ENCODE data around the gene LINGO1.

The LINGO1 gene

DNA sequence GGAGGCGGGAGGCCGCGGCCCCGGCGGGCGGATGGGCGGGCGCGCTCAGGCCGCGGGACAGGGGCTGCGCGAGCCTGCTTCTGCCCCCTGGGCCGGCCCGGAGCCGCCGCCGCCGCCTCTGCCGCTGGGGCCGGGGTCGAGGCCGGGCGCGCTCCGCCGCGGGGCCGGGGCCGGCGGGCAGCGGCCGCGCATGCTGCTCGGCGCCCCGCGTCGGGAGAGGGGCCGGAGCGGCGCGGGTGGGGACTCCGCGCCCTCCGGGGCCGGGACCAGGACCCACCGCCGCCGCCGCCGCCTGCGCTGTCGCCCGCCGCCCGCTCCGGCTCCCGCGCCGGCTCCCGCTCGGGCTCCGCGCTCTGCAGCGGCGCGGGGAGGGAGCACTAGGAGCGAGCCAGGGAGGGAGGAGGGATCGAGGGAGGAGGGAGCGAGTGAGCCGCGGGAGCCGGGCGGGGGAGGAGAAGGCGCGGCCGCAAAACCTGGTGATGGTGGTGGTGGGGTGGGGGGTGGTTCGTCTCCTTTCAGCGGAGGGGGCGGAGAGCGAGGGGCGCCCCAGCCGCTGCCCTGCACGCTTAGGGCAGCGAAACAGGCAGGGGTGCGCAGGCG, at the start of gene LINGO1:
Gene LINGO1 (minus strand): TSS at position 379 of the 600 bp plus-strand sequence. CDS start 597 bp downstream, outside the sequence.
- intact Hi-C loops (cut with DNase I): loop anchor here (5.0 kb wide), 2 partner anchors 90 to 190 kb away; no protein-coding TSS in a partner anchor
- peak in 41 of 42 donors; percentile 40 to 94 (median 81) for DNase-seq

DNA sequence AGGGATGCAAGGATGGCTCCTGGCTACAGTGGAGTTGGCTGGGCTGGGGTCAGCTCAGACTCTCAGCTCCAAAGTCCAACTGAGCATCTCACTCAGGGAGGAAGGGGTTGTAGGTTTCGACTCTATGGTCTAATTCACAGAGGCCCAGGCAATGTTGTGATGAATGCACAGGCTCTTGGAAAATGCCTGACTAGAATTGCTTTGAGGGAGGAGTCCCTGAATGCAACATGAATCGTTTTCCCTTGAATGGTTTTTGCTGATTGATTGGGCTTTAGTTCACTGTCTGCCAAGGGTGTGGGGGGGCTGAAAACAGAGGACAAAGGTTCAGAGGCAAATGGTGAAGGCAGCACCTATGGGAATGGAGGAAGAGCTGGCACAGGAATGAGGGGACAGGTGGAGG, 48.6 kb upstream of the LINGO1 start:
- DNase-seq: no peak
- intact Hi-C loops (cut with DNase I): no loop called here

GRCh38 chr15:77676569-77677375, 44.1 kb upstream of the LINGO1 start:
- intact Hi-C loops (cut with DNase I): no loop called here
- DNase-seq: no peak

DNA sequence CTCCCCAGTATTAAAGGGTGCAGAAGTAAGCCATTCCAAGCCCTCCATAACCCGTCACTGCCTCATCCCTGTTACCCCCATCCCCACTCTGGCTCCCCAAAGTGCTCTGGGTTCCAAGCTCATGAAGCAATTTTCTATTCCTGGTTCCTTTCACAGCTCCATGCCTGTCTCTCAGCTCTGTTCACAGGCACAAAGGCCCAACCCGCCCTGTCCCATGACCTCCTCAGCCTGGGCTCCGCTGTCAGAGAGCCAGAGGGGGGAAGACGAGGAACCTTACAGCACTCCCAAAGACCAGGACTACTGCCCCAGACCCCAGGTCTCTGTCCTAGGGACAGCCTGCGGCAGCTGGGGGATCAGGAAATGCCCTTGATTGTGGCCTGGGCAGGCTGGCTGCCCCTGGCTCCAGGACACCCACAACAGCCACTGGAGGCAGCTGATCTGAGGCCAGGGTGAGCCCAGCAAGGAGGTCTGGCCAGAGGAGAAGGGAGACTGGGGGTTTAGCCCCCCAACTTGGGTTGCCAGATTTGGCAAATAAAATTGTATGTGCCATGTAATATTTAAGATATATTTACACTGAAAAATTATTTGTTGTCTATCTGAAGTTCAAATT, 43.2 kb upstream of the LINGO1 start:
- no peak for DNase-seq
- intact Hi-C loops (cut with DNase I): no loop called here

DNA sequence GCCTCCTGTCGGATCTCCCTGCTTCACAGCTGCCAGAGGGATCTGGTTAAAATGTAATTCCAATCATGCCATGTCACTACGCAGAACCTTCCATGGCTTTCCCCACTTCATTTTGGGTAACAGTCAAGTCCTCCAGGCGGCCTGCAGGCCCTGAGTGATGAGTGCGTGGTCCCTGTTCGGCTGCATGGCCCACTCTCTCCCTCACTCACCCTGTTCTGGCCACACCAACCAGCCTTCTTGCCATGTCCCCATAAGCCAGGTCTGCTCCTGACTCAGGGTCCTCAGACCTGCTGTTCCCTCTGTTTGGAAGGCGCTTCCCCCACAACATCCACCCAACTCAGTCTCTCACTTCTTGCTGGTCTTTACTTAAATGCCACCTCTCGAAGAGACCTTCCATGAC, 41.6 kb upstream of the LINGO1 start:
- DNase-seq: no peak
- intact Hi-C loops (cut with DNase I): no loop called here

GRCh38 chr15:77673866-77674265, 41.2 kb upstream of the LINGO1 start:
- intact Hi-C loops (cut with DNase I): no loop called here
- no peak for DNase-seq

GRCh38 chr15:77672135-77672534, 39.4 kb upstream of the LINGO1 start:
- no peak for DNase-seq
- intact Hi-C loops (cut with DNase I): no loop called here

GRCh38 chr15:77671362-77672056, 38.8 kb upstream of the LINGO1 start:
- intact Hi-C loops (cut with DNase I): no loop called here
- no peak for DNase-seq

GRCh38 chr15:77670558-77671361, 38.0 kb upstream of the LINGO1 start:
- no peak for DNase-seq
- intact Hi-C loops (cut with DNase I): no loop called here

DNA sequence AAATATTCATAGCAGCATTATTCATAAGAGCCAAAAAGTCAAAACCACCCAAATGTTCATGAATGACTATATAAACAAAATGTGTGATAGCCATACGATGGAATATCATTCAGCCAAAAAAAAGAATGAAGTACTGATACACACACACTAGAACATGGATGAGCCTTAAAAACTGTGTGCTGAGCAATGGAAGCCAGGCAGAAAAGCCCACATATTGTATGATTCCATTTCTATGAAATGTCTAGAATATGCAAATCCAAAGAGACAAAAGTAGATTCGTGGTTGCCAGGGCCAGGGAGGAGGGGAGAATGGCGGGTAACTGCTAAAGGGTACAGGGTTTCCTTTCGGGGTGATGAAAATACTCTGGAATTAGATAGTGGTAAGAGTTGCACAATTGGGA, 37.2 kb upstream of the LINGO1 start:
- intact Hi-C loops (cut with DNase I): no loop called here
- no peak for DNase-seq

- DNase-seq: peak in 2 of 42 donors; percentile 14 to 29
- intact Hi-C loops (cut with DNase I): no loop called here
Observed at GRCh38 chr15:77667338-77668234, 34.9 kb upstream of the LINGO1 start.

DNA sequence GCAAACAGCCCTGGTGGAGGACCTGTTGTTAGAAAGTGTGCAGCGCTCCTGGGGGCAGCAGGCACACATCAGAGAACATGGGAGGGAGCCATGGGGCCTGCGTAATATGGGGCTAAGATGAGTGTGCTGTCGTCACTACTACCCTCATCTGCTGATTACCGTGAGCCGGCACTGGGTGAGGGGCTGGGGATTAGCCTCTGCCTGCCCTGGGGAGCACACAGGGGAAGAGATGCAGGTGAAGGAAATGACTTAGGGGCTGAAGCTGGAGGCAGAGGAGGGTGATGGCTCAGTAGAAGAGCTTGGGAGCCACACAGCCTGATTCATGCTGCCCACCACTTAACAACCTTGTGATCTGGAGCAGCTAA, 33.6 kb upstream of the LINGO1 start:
- peak in 2 of 42 donors; percentile 12 to 19 for DNase-seq
- intact Hi-C loops (cut with DNase I): no loop called here

- intact Hi-C loops (cut with DNase I): no loop called here
- peak in 16 of 42 donors; percentile 12 to 63 (median 41) for DNase-seq
Observed at GRCh38 chr15:77665530-77666295, 33.0 kb upstream of the LINGO1 start.

- intact Hi-C loops (cut with DNase I): no loop called here
Observed at GRCh38 chr15:77664428-77664827, 31.7 kb upstream of the LINGO1 start.

DNA sequence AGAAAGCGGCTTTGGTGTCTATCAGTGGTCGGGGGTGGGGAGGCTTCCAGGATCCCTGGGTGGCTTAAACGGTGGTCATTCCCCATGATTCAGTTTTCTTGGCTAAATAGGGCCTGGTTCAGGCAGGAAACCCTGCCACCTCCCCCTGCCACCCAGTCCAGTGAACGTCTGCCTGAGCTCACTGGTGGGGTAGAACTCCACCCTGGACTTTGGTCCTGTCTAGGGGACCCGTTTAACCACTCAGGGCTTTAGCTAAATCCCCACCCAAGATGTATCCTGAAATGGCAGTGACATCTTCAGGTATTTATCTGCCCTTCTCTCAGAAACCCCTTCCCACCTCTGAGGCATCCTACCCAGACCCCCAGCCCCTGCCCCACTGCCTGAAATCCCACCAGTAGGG, 30.5 kb upstream of the LINGO1 start:
- intact Hi-C loops (cut with DNase I): no loop called here
- DNase-seq: no peak

More at GRCh38 chr15:77664428-77664827, 31.7 kb upstream of the LINGO1 start:
- DNase-seq: no peak

- intact Hi-C loops (cut with DNase I): no loop called here
- peak in 40 of 42 donors; percentile 25 to 79 (median 60) for DNase-seq
Observed at GRCh38 chr15:77659350-77660321, 26.9 kb upstream of the LINGO1 start.
